ENCODE data around the gene UNC119B.

The UNC119B gene

GRCh38 chr12:120737557-120738251 lies 27.4 kb downstream of the UNC119B start:
- H3K4me3 Mint-ChIP-seq = no peak overlapping the region
- peaks cover 13% of the 10 kb centered on the region for H3K36me3 Mint-ChIP-seq (ENCODE audit: low read depth)
- H3K27me3 Mint-ChIP-seq (ENCODE audit: low read depth) = no peaks in the 10 kb centered on the region
- H3K9me3 Mint-ChIP-seq = no peaks in the 10 kb centered on the region
- H3K27ac Mint-ChIP-seq = no peak overlapping the region
- peaks cover 4% of the 10 kb centered on the region for H3K4me1 Mint-ChIP-seq
- TF ChIP-seq CTCF (IDR thresholded peaks at IDR 0.05; ENCODE audit: unreplicated experiment in 3 of 3) = peak; percentile 21 to 27 (median 23)

GRCh38 chr12:120738252-120739030 lies 28.2 kb downstream of the UNC119B start:
- TF ChIP-seq CTCF (IDR thresholded peaks at IDR 0.05; ENCODE audit: unreplicated experiment in 3 of 3) = no peak
- Mint-ChIP-seq H3K4me1 (peaks cover 4% of the 10 kb centered on the region), H3K9me3 (no peaks in the 10 kb centered on the region), H3K36me3 (ENCODE audit: low read depth) (peaks cover 10% of the 10 kb centered on the region), H3K4me3 (no peak overlapping the region), H3K27me3 (ENCODE audit: low read depth) (no peaks in the 10 kb centered on the region), H3K27ac (no peak overlapping the region)

GRCh38 chr12:120739031-120739762 lies 28.9 kb downstream of the UNC119B start:
- peaks cover 2% of the 10 kb centered on the region for H3K36me3 Mint-ChIP-seq (ENCODE audit: low read depth)
- H3K9me3 Mint-ChIP-seq = no peaks in the 10 kb centered on the region
- no peak overlapping the region for H3K4me3 Mint-ChIP-seq
- no peak overlapping the region for H3K27ac Mint-ChIP-seq
- peaks cover 4% of the 10 kb centered on the region for H3K4me1 Mint-ChIP-seq
- no peaks in the 10 kb centered on the region for H3K27me3 Mint-ChIP-seq (ENCODE audit: low read depth)
- TF ChIP-seq CTCF (IDR thresholded peaks at IDR 0.05; ENCODE audit: unreplicated experiment in 3 of 3) = no peak

GRCh38 chr12:120739821-120740613 lies 29.8 kb downstream of the UNC119B start:
- Mint-ChIP-seq H3K4me1 (peaks cover 4% of the 10 kb centered on the region), H3K4me3 (no peak overlapping the region), H3K36me3 (ENCODE audit: low read depth) (no peaks in the 10 kb centered on the region), H3K27ac (no peak overlapping the region), H3K9me3 (no peaks in the 10 kb centered on the region), H3K27me3 (ENCODE audit: low read depth) (no peaks in the 10 kb centered on the region)
- no peak for TF ChIP-seq CTCF (IDR thresholded peaks at IDR 0.05; ENCODE audit: unreplicated experiment in 3 of 3)

- Mint-ChIP-seq H3K4me3 (no peak overlapping the region), H3K4me1 (peaks cover 4% of the 10 kb centered on the region), H3K27me3 (ENCODE audit: low read depth) (no peaks in the 10 kb centered on the region), H3K36me3 (ENCODE audit: low read depth) (no peaks in the 10 kb centered on the region), H3K27ac (no peak overlapping the region), H3K9me3 (no peaks in the 10 kb centered on the region)
- TF ChIP-seq CTCF (IDR thresholded peaks at IDR 0.05; ENCODE audit: unreplicated experiment in 3 of 3) = no peak
Observed at GRCh38 chr12:120740871-120741270, 30.6 kb downstream of the UNC119B start.
